IMR-90 (cell line): Measurements from ENCODE around the gene EPHA5. TPM values are rescaled to one million over a fixed set of nuclear protein-coding genes. Genes with fewer than 3 reads are reported as not detected.

ENCODE experiments used
- ATAC-seq: fragments of 200-7000 bp; cut with Tn5 transposase; 2 replicates; pipeline ENCODE4 v1.9.1; 2020; ENCODE audit warnings: low read depth, mild to moderate bottlenecking, moderate library complexity
- BruUV-seq: library from RNA; stranded (reverse); fragments of 400-500 nt; replicated peaks from 2 replicates; lab custom pipeline; 2021; lab: Mats Ljungman, UMichigan
- CTCF ChIA-PET: fragments of 300-600 bp; formaldehyde crosslinking; extraction: SDS; loops from one replicate; lab custom pipeline; 2021; ENCODE audit warnings: antibody characterized with exemption; lab: Yijun Ruan, JAX
- POLR2A ChIA-PET: fragments of 300-600 bp; sonication (Branson Sonifier 250); formaldehyde crosslinking; loops from one replicate; lab custom pipeline; 2022; ENCODE audit warnings: antibody characterized with exemption; ENCODE audit not compliant: unreplicated experiment; lab: Charles Lee
- DNase-seq: peaks from one replicate; pipeline ENCODE4 v3.0.0; 2013
- H2AFZ ChIP-seq: replicated peaks from 2 replicates; pipeline ENCODE3; 2013; ENCODE audit warnings: low read length, mild to moderate bottlenecking; ENCODE audit not compliant: poor library complexity
- H2AK5ac ChIP-seq: 2 replicates; pipeline ENCODE4 v1.6.1; 2013; ENCODE audit warnings: low read depth, low read length, inconsistent platforms
- H2AK9ac ChIP-seq: replicated peaks from 2 replicates; pipeline ENCODE3; 2013; ENCODE audit warnings: mild to moderate bottlenecking, low read depth, low read length, moderate library complexity; ENCODE audit not compliant: poor library complexity
- H2BK120ac ChIP-seq: 2 replicates; pipeline ENCODE4 v1.6.1; 2013; ENCODE audit warnings: low read depth, low read length, inconsistent platforms
- H2BK15ac ChIP-seq: 3 replicates; pipeline ENCODE4 v1.6.1; 2013; ENCODE audit warnings: low read depth, low read length, inconsistent platforms
- H2BK20ac ChIP-seq: 2 replicates; pipeline ENCODE4 v1.6.1; 2013; ENCODE audit warnings: low read depth, mild to moderate bottlenecking, inconsistent platforms, low read length, moderate library complexity
- H2BK5ac ChIP-seq: 2 replicates; pipeline ENCODE4 v1.6.1; 2013; ENCODE audit warnings: mild to moderate bottlenecking, low read depth, low read length, inconsistent platforms; ENCODE audit not compliant: poor library complexity, severe bottlenecking
- H3K14ac ChIP-seq: replicated peaks from 2 replicates; pipeline ENCODE4 v1.6.1; 2013; ENCODE audit warnings: low read depth, low read length, inconsistent platforms
- H3K18ac ChIP-seq: 2 replicates; pipeline ENCODE4 v1.6.1; 2013; ENCODE audit warnings: low read depth, low read length, control low read depth
- H3K23ac ChIP-seq: 2 replicates; pipeline ENCODE4 v1.6.1; 2013; ENCODE audit warnings: low read depth, low read length, inconsistent platforms
- H3K27ac ChIP-seq: 2 replicates; pipeline ENCODE4 v1.5.1; 2013; ENCODE audit warnings: mild to moderate bottlenecking, control low read depth, low read length; ENCODE audit not compliant: insufficient read depth
- H3K27me3 ChIP-seq: 2 replicates; pipeline ENCODE4 v1.6.1; 2013; ENCODE audit warnings: low read length; ENCODE audit not compliant: control insufficient read depth, insufficient read depth
- H3K36me3 ChIP-seq: 2 replicates; pipeline ENCODE4 v1.6.1; 2013; ENCODE audit warnings: low read length, mixed read lengths; ENCODE audit not compliant: control insufficient read depth, insufficient read depth
- H3K4ac ChIP-seq: 2 replicates; pipeline ENCODE4 v1.6.1; 2013; ENCODE audit warnings: low read depth, low read length, inconsistent platforms
- H3K4me1 ChIP-seq: 2 replicates; pipeline ENCODE4 v1.6.1; 2013; ENCODE audit warnings: low read length, mixed read lengths; ENCODE audit not compliant: control insufficient read depth, insufficient read depth
- H3K4me2 ChIP-seq: 2 replicates; pipeline ENCODE4 v1.6.1; 2013; ENCODE audit warnings: low read depth, mild to moderate bottlenecking, control low read depth, low read length, moderate library complexity
- H3K4me3 ChIP-seq: 2 replicates; pipeline ENCODE4 v1.5.1; 2013; ENCODE audit warnings: low read depth, mild to moderate bottlenecking, control low read depth, low read length, moderate library complexity; ENCODE audit not compliant: insufficient read depth
- H3K56ac ChIP-seq: 2 replicates; pipeline ENCODE4 v1.6.1; 2013; ENCODE audit warnings: low read length, inconsistent platforms; ENCODE audit not compliant: insufficient read depth; ENCODE audit errors: extremely low read depth
- H3K79me1 ChIP-seq, 2 experiments: 2 replicates each; pipeline ENCODE4 v1.6.1; 2013; ENCODE audit warnings: low read length in 2 of 2, inconsistent platforms in 1 of 2, low read depth in 1 of 2
- H3K9ac ChIP-seq: 2 replicates; pipeline ENCODE4 v1.6.1; 2013; ENCODE audit warnings: low read depth, low read length, control low read depth
- H3K9me1 ChIP-seq: 2 replicates; pipeline ENCODE4 v1.6.1; 2013; ENCODE audit warnings: low read length, inconsistent platforms; ENCODE audit not compliant: insufficient read depth
- H3K9me3 ChIP-seq: 2 replicates; pipeline ENCODE4 v1.6.1; 2013; ENCODE audit warnings: low read length; ENCODE audit not compliant: control insufficient read depth, insufficient read depth
- H4K20me1 ChIP-seq: 2 replicates; pipeline ENCODE4 v1.6.1; 2013; ENCODE audit warnings: low read length, inconsistent platforms; ENCODE audit not compliant: insufficient read depth
- H4K5ac ChIP-seq: 2 replicates; pipeline ENCODE4 v1.6.1; 2013; ENCODE audit warnings: mild to moderate bottlenecking, low read depth, low read length, control low read depth
- H4K8ac ChIP-seq, 2 experiments: 2 replicates each; pipeline ENCODE4 v1.6.1; 2013; ENCODE audit warnings: low read depth in 2 of 2, low read length in 2 of 2, control low read depth in 1 of 2, inconsistent platforms in 1 of 2
- H4K91ac ChIP-seq: 2 replicates; pipeline ENCODE4 v1.6.1; 2013; ENCODE audit warnings: low read depth, low read length, inconsistent platforms; ENCODE audit not compliant: insufficient read depth
- FOS ChIP-seq: fragments of 150-350 bp; IDR thresholded peaks from 2 replicates; pipeline ENCODE4 v1.6.1; 2016; ENCODE audit warnings: low read depth, low read length
- MAFK ChIP-seq: IDR thresholded peaks from 2 replicates; pipeline ENCODE4 v1.6.1; 2012; ENCODE audit warnings: low read depth, low read length, improper control_type of control experiment
- MAZ ChIP-seq: IDR thresholded peaks from 2 replicates; pipeline ENCODE4 v1.6.1; 2012; ENCODE audit warnings: low read depth, mild to moderate bottlenecking, low read length, improper control_type of control experiment, moderate library complexity, borderline replicate concordance
- MXI1 ChIP-seq: IDR thresholded peaks from 2 replicates; pipeline ENCODE4 v1.6.1; 2012; ENCODE audit warnings: low read depth, mild to moderate bottlenecking, low read length, moderate library complexity, borderline replicate concordance
- POLR2A ChIP-seq: IDR thresholded peaks from 2 replicates; pipeline ENCODE4 v1.6.1; 2012; ENCODE audit warnings: mild to moderate bottlenecking, low read depth, low read length
- RCOR1 ChIP-seq: IDR thresholded peaks from 2 replicates; pipeline ENCODE4 v1.6.1; 2012; ENCODE audit warnings: mild to moderate bottlenecking, low read length, improper control_type of control experiment; ENCODE audit not compliant: insufficient replicate concordance
- WGBS, 2 experiments: methylation state at CpG; one replicate each; pipeline versions ENCODE4 v1.1.5 to v1.1.7; 2013; ENCODE audit warnings: missing lambda C conversion rate in 2 of 2; ENCODE audit not compliant: insufficient read length in 1 of 2; ENCODE audit errors: extremely low coverage in 2 of 2; 5-methylcytosine and 5-hydroxymethylcytosine counted together
- dilution Hi-C: fragments of 300-500 bp; cut with HindIII; formaldehyde crosslinking; loops from one replicate; pipeline ENCODE4 v1.14.3; 2018; ENCODE audit warnings: low sequenced_read_pairs; ENCODE audit not compliant: unreplicated experiment
- in situ Hi-C: fragments of 300-500 bp; cut with MboI; formaldehyde crosslinking; loops from 3 replicates; pipeline ENCODE4 v1.14.3; 2019; ENCODE audit warnings: low sequenced_read_pairs, inconsistent platforms, mixed read lengths
- intact Hi-C: fragments of 100-400 bp; cut with micrococcal nuclease; formaldehyde crosslinking; loops from 2 replicates; pipeline ENCODE4 v1.10.0; 2022
- polyA plus RNA-seq, 3 experiments: library from polyadenylated mRNA; depleted of rRNA; stranded (reverse); fragments of >200 nt; gene quantifications; 2 replicates each; pipeline ENCODE4 v1.2.3, GENCODE V29; 2012; ENCODE audit warnings: low replicate concordance in 1 of 3
- total RNA-seq: library from RNA; depleted of rRNA; stranded (reverse); fragments of >200 nt; gene quantifications from 2 replicates; pipeline ENCODE4 v1.2.3, GENCODE V29; 2012

Gene EPHA5
- total and polyA plus RNA-seq, 2 of the 4 experiments (the other 2 are of a cell fraction) = 0.07 to 0.18 TPM

DNA sequence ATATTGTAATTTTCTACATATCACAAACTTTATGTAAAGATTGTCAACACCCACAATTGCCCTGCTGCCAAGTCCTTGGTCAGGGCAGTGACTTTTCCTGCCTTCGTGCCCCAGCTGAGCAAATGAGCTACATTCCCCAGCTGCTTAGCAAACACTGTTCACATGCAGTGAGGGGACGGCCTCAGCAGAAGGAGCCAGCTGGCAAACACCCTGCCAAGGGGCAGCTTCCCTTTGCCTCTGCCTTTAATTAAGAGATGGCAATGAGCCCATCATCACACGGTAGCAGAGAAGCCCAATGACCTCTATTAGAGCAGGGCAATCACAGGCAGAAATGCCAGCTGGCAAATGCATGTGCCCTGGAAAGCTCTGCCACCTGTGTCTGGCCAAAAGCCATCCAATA, 253.4 kb downstream of the EPHA5 start:
- Histone ChIP-seq H4K5ac (no peak overlapping the region), H3K9ac (no peak overlapping the region), H4K8ac (no peak overlapping the region), H2BK120ac (no peak overlapping the region), H3K79me1 (no peaks in the 10 kb centered on the region), H3K9me3 (peaks cover 4% of the 10 kb centered on the region), H3K36me3 (no peaks in the 10 kb centered on the region), H3K4me1 (no peaks in the 10 kb centered on the region), H3K4me2 (no peak overlapping the region), H3K56ac (no peak overlapping the region), H3K9me1 (no peaks in the 10 kb centered on the region), H2BK5ac (no peak overlapping the region), H2AFZ (no peak overlapping the region), H2BK20ac (no peak overlapping the region), H4K91ac (no peak overlapping the region), H3K4me3 (no peak overlapping the region), H3K27ac (no peak overlapping the region), H2BK15ac (no peak overlapping the region), H3K14ac (no peak overlapping the region), H3K4ac (no peak overlapping the region), H3K18ac (no peak overlapping the region), H4K20me1 (no peaks in the 10 kb centered on the region), H3K23ac (no peak overlapping the region), H2AK9ac (no peak overlapping the region), H3K27me3 (no peaks in the 10 kb centered on the region), H2AK5ac (no peak overlapping the region)
- CTCF ChIA-PET = no interaction called here
- POLR2A ChIA-PET = no interaction called here
- ATAC-seq = no peak
- TF ChIP-seq MAZ (no peak), POLR2A (no peak), MXI1 (no peak), RCOR1 (no peak), FOS (no peak), MAFK (no peak)
- no TSS peak for BruUV-seq
- dilution Hi-C loops (no loop called here), intact Hi-C loops (no loop called here), in situ Hi-C loops (no loop called here)
- WGBS, 2 experiments = no CpG with 5 or more reads among the region's 3 CpGs
- no peak for DNase-seq
